IMR-90 (cell line): Measurements from ENCODE around the gene TYW5. TPM values are rescaled to one million over a fixed set of nuclear protein-coding genes. Genes with fewer than 3 reads are reported as not detected.

Source experiments
- ATAC-seq: fragments of 200-7000 bp; cut with Tn5 transposase; 2 replicates; pipeline ENCODE4 v1.9.1; 2020; ENCODE audit warnings: low read depth, mild to moderate bottlenecking, moderate library complexity
- BruUV-seq: library from RNA; stranded (reverse); fragments of 400-500 nt; replicated peaks from 2 replicates; lab custom pipeline; 2021; lab: Mats Ljungman, UMichigan
- CTCF ChIA-PET: fragments of 300-600 bp; formaldehyde crosslinking; extraction: SDS; loops from one replicate; lab custom pipeline; 2021; ENCODE audit warnings: antibody characterized with exemption; lab: Yijun Ruan, JAX
- POLR2A ChIA-PET: fragments of 300-600 bp; sonication (Branson Sonifier 250); formaldehyde crosslinking; loops from one replicate; lab custom pipeline; 2022; ENCODE audit warnings: antibody characterized with exemption; ENCODE audit not compliant: unreplicated experiment; lab: Charles Lee
- DNase-seq: peaks from one replicate; pipeline ENCODE4 v3.0.0; 2013
- H2AFZ ChIP-seq: replicated peaks from 2 replicates; pipeline ENCODE3; 2013; ENCODE audit warnings: low read length, mild to moderate bottlenecking; ENCODE audit not compliant: poor library complexity
- H2AK5ac ChIP-seq: 2 replicates; pipeline ENCODE4 v1.6.1; 2013; ENCODE audit warnings: low read depth, low read length, inconsistent platforms
- H2AK9ac ChIP-seq: replicated peaks from 2 replicates; pipeline ENCODE3; 2013; ENCODE audit warnings: mild to moderate bottlenecking, low read depth, low read length, moderate library complexity; ENCODE audit not compliant: poor library complexity
- H2BK120ac ChIP-seq: 2 replicates; pipeline ENCODE4 v1.6.1; 2013; ENCODE audit warnings: low read depth, low read length, inconsistent platforms
- H2BK15ac ChIP-seq: 3 replicates; pipeline ENCODE4 v1.6.1; 2013; ENCODE audit warnings: low read depth, low read length, inconsistent platforms
- H2BK20ac ChIP-seq: 2 replicates; pipeline ENCODE4 v1.6.1; 2013; ENCODE audit warnings: low read depth, mild to moderate bottlenecking, inconsistent platforms, low read length, moderate library complexity
- H2BK5ac ChIP-seq: 2 replicates; pipeline ENCODE4 v1.6.1; 2013; ENCODE audit warnings: mild to moderate bottlenecking, low read depth, low read length, inconsistent platforms; ENCODE audit not compliant: poor library complexity, severe bottlenecking
- H3K14ac ChIP-seq: replicated peaks from 2 replicates; pipeline ENCODE4 v1.6.1; 2013; ENCODE audit warnings: low read depth, low read length, inconsistent platforms
- H3K18ac ChIP-seq: 2 replicates; pipeline ENCODE4 v1.6.1; 2013; ENCODE audit warnings: low read depth, low read length, control low read depth
- H3K23ac ChIP-seq: 2 replicates; pipeline ENCODE4 v1.6.1; 2013; ENCODE audit warnings: low read depth, low read length, inconsistent platforms
- H3K27ac ChIP-seq: 2 replicates; pipeline ENCODE4 v1.5.1; 2013; ENCODE audit warnings: mild to moderate bottlenecking, control low read depth, low read length; ENCODE audit not compliant: insufficient read depth
- H3K27me3 ChIP-seq: 2 replicates; pipeline ENCODE4 v1.6.1; 2013; ENCODE audit warnings: low read length; ENCODE audit not compliant: control insufficient read depth, insufficient read depth
- H3K36me3 ChIP-seq: 2 replicates; pipeline ENCODE4 v1.6.1; 2013; ENCODE audit warnings: low read length, mixed read lengths; ENCODE audit not compliant: control insufficient read depth, insufficient read depth
- H3K4ac ChIP-seq: 2 replicates; pipeline ENCODE4 v1.6.1; 2013; ENCODE audit warnings: low read depth, low read length, inconsistent platforms
- H3K4me1 ChIP-seq: 2 replicates; pipeline ENCODE4 v1.6.1; 2013; ENCODE audit warnings: low read length, mixed read lengths; ENCODE audit not compliant: control insufficient read depth, insufficient read depth
- H3K4me2 ChIP-seq: 2 replicates; pipeline ENCODE4 v1.6.1; 2013; ENCODE audit warnings: low read depth, mild to moderate bottlenecking, control low read depth, low read length, moderate library complexity
- H3K4me3 ChIP-seq: 2 replicates; pipeline ENCODE4 v1.5.1; 2013; ENCODE audit warnings: low read depth, mild to moderate bottlenecking, control low read depth, low read length, moderate library complexity; ENCODE audit not compliant: insufficient read depth
- H3K56ac ChIP-seq: 2 replicates; pipeline ENCODE4 v1.6.1; 2013; ENCODE audit warnings: low read length, inconsistent platforms; ENCODE audit not compliant: insufficient read depth; ENCODE audit errors: extremely low read depth
- H3K79me1 ChIP-seq, 2 experiments: 2 replicates each; pipeline ENCODE4 v1.6.1; 2013; ENCODE audit warnings: low read length in 2 of 2, inconsistent platforms in 1 of 2, low read depth in 1 of 2
- H3K9ac ChIP-seq: 2 replicates; pipeline ENCODE4 v1.6.1; 2013; ENCODE audit warnings: low read depth, low read length, control low read depth
- H3K9me1 ChIP-seq: 2 replicates; pipeline ENCODE4 v1.6.1; 2013; ENCODE audit warnings: low read length, inconsistent platforms; ENCODE audit not compliant: insufficient read depth
- H3K9me3 ChIP-seq: 2 replicates; pipeline ENCODE4 v1.6.1; 2013; ENCODE audit warnings: low read length; ENCODE audit not compliant: control insufficient read depth, insufficient read depth
- H4K20me1 ChIP-seq: 2 replicates; pipeline ENCODE4 v1.6.1; 2013; ENCODE audit warnings: low read length, inconsistent platforms; ENCODE audit not compliant: insufficient read depth
- H4K5ac ChIP-seq: 2 replicates; pipeline ENCODE4 v1.6.1; 2013; ENCODE audit warnings: mild to moderate bottlenecking, low read depth, low read length, control low read depth
- H4K8ac ChIP-seq, 2 experiments: 2 replicates each; pipeline ENCODE4 v1.6.1; 2013; ENCODE audit warnings: low read depth in 2 of 2, low read length in 2 of 2, control low read depth in 1 of 2, inconsistent platforms in 1 of 2
- H4K91ac ChIP-seq: 2 replicates; pipeline ENCODE4 v1.6.1; 2013; ENCODE audit warnings: low read depth, low read length, inconsistent platforms; ENCODE audit not compliant: insufficient read depth
- BHLHE40 ChIP-seq: fragments of 150-350 bp; IDR thresholded peaks from 2 replicates; pipeline ENCODE4 v1.6.1; 2016; ENCODE audit warnings: mild to moderate bottlenecking, low read depth, low read length
- CEBPB ChIP-seq: IDR thresholded peaks from 2 replicates; pipeline ENCODE4 v1.6.1; 2012; ENCODE audit warnings: low read depth, low read length, improper control_type of control experiment
- CHD1 ChIP-seq: IDR thresholded peaks from 2 replicates; pipeline ENCODE4 v1.6.1; 2012; ENCODE audit warnings: low read depth, low read length, improper control_type of control experiment
- ELK1 ChIP-seq: fragments of 150-350 bp; IDR thresholded peaks from 2 replicates; pipeline ENCODE4 v1.6.1; 2016; ENCODE audit warnings: low read depth, mild to moderate bottlenecking, low read length, moderate library complexity, borderline replicate concordance
- FOS ChIP-seq: fragments of 150-350 bp; IDR thresholded peaks from 2 replicates; pipeline ENCODE4 v1.6.1; 2016; ENCODE audit warnings: low read depth, low read length
- MAFK ChIP-seq: IDR thresholded peaks from 2 replicates; pipeline ENCODE4 v1.6.1; 2012; ENCODE audit warnings: low read depth, low read length, improper control_type of control experiment
- MAZ ChIP-seq: IDR thresholded peaks from 2 replicates; pipeline ENCODE4 v1.6.1; 2012; ENCODE audit warnings: low read depth, mild to moderate bottlenecking, low read length, improper control_type of control experiment, moderate library complexity, borderline replicate concordance
- MXI1 ChIP-seq: IDR thresholded peaks from 2 replicates; pipeline ENCODE4 v1.6.1; 2012; ENCODE audit warnings: low read depth, mild to moderate bottlenecking, low read length, moderate library complexity, borderline replicate concordance
- NFE2L2 ChIP-seq: fragments of 150-350 bp; IDR thresholded peaks from 2 replicates; pipeline ENCODE4 v1.6.1; 2016; ENCODE audit warnings: low read depth, mild to moderate bottlenecking, low read length
- POLR2A ChIP-seq: IDR thresholded peaks from 2 replicates; pipeline ENCODE4 v1.6.1; 2012; ENCODE audit warnings: mild to moderate bottlenecking, low read depth, low read length
- RAD21 ChIP-seq: IDR thresholded peaks from 2 replicates; pipeline ENCODE4 v1.6.1; 2012; ENCODE audit warnings: low read length, improper control_type of control experiment
- RCOR1 ChIP-seq: IDR thresholded peaks from 2 replicates; pipeline ENCODE4 v1.6.1; 2012; ENCODE audit warnings: mild to moderate bottlenecking, low read length, improper control_type of control experiment; ENCODE audit not compliant: insufficient replicate concordance
- RFX5 ChIP-seq: IDR thresholded peaks from 2 replicates; pipeline ENCODE4 v1.8.0; 2012; ENCODE audit warnings: low read depth, mild to moderate bottlenecking, low read length, moderate library complexity
- SMC3 ChIP-seq: fragments of 150-350 bp; IDR thresholded peaks from 2 replicates; pipeline ENCODE4 v1.6.1; 2016; ENCODE audit warnings: low read depth, mild to moderate bottlenecking, antibody characterized with exemption, low read length, moderate library complexity
- USF2 ChIP-seq: fragments of 150-350 bp; IDR thresholded peaks from 2 replicates; pipeline ENCODE4 v1.6.1; 2017; ENCODE audit warnings: mild to moderate bottlenecking, antibody characterized with exemption, low read length, low read depth
- WGBS, 2 experiments: methylation state at CpG; one replicate each; pipeline versions ENCODE4 v1.1.5 to v1.1.7; 2013; ENCODE audit warnings: missing lambda C conversion rate in 2 of 2; ENCODE audit not compliant: insufficient read length in 1 of 2; ENCODE audit errors: extremely low coverage in 2 of 2; 5-methylcytosine and 5-hydroxymethylcytosine counted together
- dilution Hi-C: fragments of 300-500 bp; cut with HindIII; formaldehyde crosslinking; loops from one replicate; pipeline ENCODE4 v1.14.3; 2018; ENCODE audit warnings: low sequenced_read_pairs; ENCODE audit not compliant: unreplicated experiment
- in situ Hi-C: fragments of 300-500 bp; cut with MboI; formaldehyde crosslinking; loops from 3 replicates; pipeline ENCODE4 v1.14.3; 2019; ENCODE audit warnings: low sequenced_read_pairs, inconsistent platforms, mixed read lengths
- intact Hi-C: fragments of 100-400 bp; cut with micrococcal nuclease; formaldehyde crosslinking; loops from 2 replicates; pipeline ENCODE4 v1.10.0; 2022
- polyA plus RNA-seq, 3 experiments: library from polyadenylated mRNA; depleted of rRNA; stranded (reverse); fragments of >200 nt; gene quantifications; 2 replicates each; pipeline ENCODE4 v1.2.3, GENCODE V29; 2012; ENCODE audit warnings: low replicate concordance in 1 of 3
- total RNA-seq: library from RNA; depleted of rRNA; stranded (reverse); fragments of >200 nt; gene quantifications from 2 replicates; pipeline ENCODE4 v1.2.3, GENCODE V29; 2012
- TF ChIP-seq, protein P1 (sequence below): conservative IDR thresholded peaks from 2 replicates; pipeline ENCODE4 v1.5.1; 2012; ENCODE audit warnings: mild to moderate bottlenecking, low read depth, low read length, improper control_type of control experiment

The TYW5 gene
- total and polyA plus RNA-seq, 2 of the 4 experiments (the other 2 are of a cell fraction), result 3.8 to 4.0 TPM

DNA sequence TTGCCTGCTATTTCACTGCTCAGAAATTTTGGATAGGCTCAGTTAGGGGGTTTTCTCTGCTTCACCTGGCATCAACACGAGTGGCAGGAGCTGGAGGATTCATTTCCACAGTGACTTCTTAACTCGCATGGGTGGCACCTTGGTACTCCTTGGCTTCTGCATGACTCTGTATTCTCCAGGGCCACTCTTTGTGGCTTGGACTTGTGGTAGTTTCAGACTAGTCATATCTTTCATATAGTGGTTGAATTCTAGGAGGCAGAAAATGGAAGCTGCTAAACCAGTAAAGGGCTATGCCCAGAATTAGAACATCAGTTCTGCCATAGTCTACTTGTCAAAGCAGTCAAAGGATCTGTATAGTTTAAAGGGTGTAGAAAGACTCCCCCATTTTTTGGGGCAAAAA is 6.9 kb upstream of the TYW5 start:
- intact Hi-C loops, result no loop called here
- Histone ChIP-seq H3K9me1 (0 out of 2 replicates have a peak, but pooled peaks cover 4% of the 10 kb centered on the region), H2BK15ac (no peak overlapping the region), H3K4me3 (no peak overlapping the region), H2BK120ac (no peak overlapping the region), H4K91ac (no peak overlapping the region), H3K4me1 (peaks cover 1% of the 10 kb centered on the region; the same call in 1 of the 2 replicates), H3K36me3 (peaks cover 27% of the 10 kb centered on the region), H3K23ac (no peak overlapping the region), H4K20me1 (no peaks in the 10 kb centered on the region), H4K5ac (no peak overlapping the region), H2AK5ac (no peak overlapping the region), H2AFZ (no peak overlapping the region), H3K14ac (no peak overlapping the region), H2BK5ac (no peak overlapping the region), H3K9me3 (no peaks in the 10 kb centered on the region), H3K79me1 (peaks cover 12 to 18% of the 10 kb centered on the region in 2 experiments), H3K27me3 (no peaks in the 10 kb centered on the region), H3K27ac (no peak overlapping the region), H3K4me2 (no peak overlapping the region), H3K56ac (no peak overlapping the region), H3K4ac (no peak overlapping the region), H2BK20ac (no peak overlapping the region), H2AK9ac (no peak overlapping the region), H4K8ac (no peak overlapping the region), H3K18ac (no peak overlapping the region), H3K9ac (no peak overlapping the region)
- CTCF ChIA-PET, result no interaction called here
- in situ Hi-C loops, result no loop called here
- ATAC-seq (no peak), DNase-seq (no peak)
- dilution Hi-C loops, result no loop called here
- no TSS peak for BruUV-seq
- TF ChIP-seq RCOR1 (no peak), FOS (no peak), CEBPB (no peak), MAFK (no peak), RAD21 (no peak), SMC3 (no peak), MAZ (no peak), BHLHE40 (no peak), RFX5 (no peak), MXI1 (no peak), ELK1 (no peak), CHD1 (no peak), USF2 (no peak), POLR2A (no peak), NFE2L2 (no peak)
- TF ChIP-seq, protein P1, sequence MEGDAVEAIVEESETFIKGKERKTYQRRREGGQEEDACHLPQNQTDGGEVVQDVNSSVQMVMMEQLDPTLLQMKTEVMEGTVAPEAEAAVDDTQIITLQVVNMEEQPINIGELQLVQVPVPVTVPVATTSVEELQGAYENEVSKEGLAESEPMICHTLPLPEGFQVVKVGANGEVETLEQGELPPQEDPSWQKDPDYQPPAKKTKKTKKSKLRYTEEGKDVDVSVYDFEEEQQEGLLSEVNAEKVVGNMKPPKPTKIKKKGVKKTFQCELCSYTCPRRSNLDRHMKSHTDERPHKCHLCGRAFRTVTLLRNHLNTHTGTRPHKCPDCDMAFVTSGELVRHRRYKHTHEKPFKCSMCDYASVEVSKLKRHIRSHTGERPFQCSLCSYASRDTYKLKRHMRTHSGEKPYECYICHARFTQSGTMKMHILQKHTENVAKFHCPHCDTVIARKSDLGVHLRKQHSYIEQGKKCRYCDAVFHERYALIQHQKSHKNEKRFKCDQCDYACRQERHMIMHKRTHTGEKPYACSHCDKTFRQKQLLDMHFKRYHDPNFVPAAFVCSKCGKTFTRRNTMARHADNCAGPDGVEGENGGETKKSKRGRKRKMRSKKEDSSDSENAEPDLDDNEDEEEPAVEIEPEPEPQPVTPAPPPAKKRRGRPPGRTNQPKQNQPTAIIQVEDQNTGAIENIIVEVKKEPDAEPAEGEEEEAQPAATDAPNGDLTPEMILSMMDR, result no peak
- POLR2A ChIA-PET, result no interaction called here
- WGBS, 2 experiments, result no CpG with 5 or more reads among the region's 2 CpGs
